Measurements from ENCODE around the gene ADAM22.

GRCh38 chr7:88172842-88173241 is 238.8 kb downstream of the ADAM22 start:
- TF ChIP-seq POLR2A (IDR thresholded peaks at IDR 0.05; ENCODE audit: extremely low read depth, insufficient read length) (no peak), CTCF (IDR thresholded peaks at IDR 0.05; ENCODE audit: low read depth, low read length) (no peak)

Measured in NB4 (cell line).